ENCODE measurements around the gene ADAM11. TPM values are rescaled to one million over a fixed set of nuclear protein-coding genes. Genes with fewer than 3 reads are reported as not detected.

ADAM11 gene
- polyA plus RNA-seq, 2 of the 4 experiments (the other 2 are of a cell fraction), result 0.75 to 2.1 TPM

DNA sequence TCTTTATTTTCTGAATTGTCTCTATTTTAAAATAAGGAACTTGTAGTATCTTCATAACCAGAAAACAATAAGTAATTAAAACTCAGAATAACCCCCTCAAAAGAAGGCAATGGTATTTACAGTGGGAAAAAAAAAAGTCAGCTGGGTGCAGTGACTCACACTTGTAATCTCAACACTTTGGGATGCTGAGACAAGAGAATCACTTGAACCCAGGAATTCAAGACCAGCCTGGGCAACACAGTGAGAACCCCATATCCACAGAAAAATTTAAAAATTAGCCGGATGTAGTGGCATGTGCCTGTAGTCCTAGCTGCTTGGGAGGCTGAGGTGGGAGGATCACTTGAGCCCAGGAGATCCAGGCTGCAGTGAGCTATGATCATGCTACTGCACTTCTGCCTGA, 33.5 kb downstream of the ADAM11 start:
- Histone ChIP-seq H3K4me3 (no peak overlapping the region), H3K9me3 (no peaks in the 10 kb centered on the region), H3K4me1 (peaks cover 18% of the 10 kb centered on the region), H3K4me2 (no peak overlapping the region), H3K27ac (no peak overlapping the region)
- TF ChIP-seq BHLHE40 (IDR thresholded peaks at IDR 0.05; ENCODE audit: low read depth, low read length) (no peak), RNF2 (IDR thresholded peaks at IDR 0.05; ENCODE audit: borderline replicate concordance, low read depth) (no peak), MAFK (IDR thresholded peaks at IDR 0.05; ENCODE audit: partially characterized antibody) (no peak), FOSL2 (IDR thresholded peaks at IDR 0.05) (no peak), FOSL2 (CRISPR knock-in tag; IDR thresholded peaks at IDR 0.05) (peak; percentile 39; the same call in 1 of the 2 replicates)
- TF ChIP-seq, protein P1, sequence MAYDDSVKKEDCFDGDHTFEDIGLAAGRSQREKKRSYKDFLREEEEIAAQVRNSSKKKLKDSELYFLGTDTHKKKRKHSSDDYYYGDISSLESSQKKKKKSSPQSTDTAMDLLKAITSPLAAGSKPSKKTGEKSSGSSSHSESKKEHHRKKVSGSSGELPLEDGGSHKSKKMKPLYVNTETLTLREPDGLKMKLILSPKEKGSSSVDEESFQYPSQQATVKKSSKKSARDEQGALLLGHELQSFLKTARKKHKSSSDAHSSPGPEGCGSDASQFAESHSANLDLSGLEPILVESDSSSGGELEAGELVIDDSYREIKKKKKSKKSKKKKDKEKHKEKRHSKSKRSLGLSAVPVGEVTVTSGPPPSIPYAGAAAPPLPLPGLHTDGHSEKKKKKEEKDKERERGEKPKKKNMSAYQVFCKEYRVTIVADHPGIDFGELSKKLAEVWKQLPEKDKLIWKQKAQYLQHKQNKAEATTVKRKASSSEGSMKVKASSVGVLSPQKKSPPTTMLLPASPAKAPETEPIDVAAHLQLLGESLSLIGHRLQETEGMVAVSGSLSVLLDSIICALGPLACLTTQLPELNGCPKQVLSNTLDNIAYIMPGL (CRISPR knock-in tag; IDR thresholded peaks at IDR 0.05; ENCODE audit: borderline replicate concordance), result no peak
- CTCF ChIA-PET, result interaction anchor here (0.7 to 6.6 kb wide), 4 partner anchors 13 to 524 kb away, joined by 3 to 89 read pairs (median 12); no protein-coding TSS in a partner anchor
- DNase-seq (ENCODE audit: low read depth in 1 of 2, low spot score in 1 of 2), result no peak
- WGBS (ENCODE audit: missing lambda C conversion rate), result 78% methylated on average over 1 of the region's 1 CpG
- no peak for FAIRE-seq
- no peak for ATAC-seq
- POLR2A ChIA-PET, result no interaction called here

DNA sequence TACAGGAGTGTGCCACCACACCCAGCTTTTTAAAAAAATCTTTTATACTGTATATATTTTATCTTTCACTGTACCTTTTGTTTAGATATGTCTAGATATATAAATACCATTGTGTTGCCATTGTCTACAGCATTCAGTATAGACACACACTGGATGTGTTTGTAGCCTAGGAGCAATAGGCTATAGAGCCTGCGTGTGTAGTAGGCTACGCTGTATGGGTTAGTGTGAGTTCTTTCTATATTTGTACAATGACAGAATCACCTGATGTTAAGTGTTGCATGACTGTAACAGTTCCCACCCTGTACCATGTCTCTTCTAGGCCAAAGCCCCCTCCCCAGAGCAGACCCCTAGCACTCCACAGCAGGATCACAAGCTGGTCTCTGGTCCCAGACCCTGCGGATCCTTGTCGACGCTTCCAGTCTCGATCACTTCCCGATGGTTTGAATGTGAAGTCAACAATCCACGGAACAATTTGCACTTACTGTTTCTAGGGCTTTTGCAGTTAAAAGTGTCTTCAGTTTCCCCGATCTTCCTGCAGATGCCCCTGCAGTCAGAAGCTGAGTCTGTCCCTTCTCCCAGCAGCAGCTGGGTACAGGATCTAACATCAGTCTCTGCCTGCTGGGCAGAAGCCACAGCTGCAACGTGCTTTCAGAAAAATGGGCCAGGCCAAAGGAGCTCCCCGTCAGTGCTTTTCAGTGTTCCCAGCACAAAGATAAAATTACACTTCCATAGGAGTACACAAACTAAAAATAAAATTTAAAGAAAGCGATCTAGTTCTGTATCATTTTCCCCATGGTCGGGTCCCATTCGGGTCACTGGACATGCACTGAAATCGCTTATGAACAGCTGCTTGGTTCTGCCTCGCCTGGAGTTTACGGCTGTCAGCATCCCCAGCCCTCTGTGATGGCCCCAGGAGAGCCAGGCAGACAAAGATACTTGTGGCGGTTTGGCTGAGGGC, 35.4 kb downstream of the ADAM11 start:
- DNase-seq (ENCODE audit: low read depth in 1 of 2, low spot score in 1 of 2) (no peak), FAIRE-seq (no peak), ATAC-seq (peak; percentile 3 to 26; a peak in 2 of 6 replicates)
- ChIA-PET POLR2A (interaction anchor here (1.0 kb wide), 1 partner anchor 59 kb away, joined by 3 read pairs; no protein-coding TSS in a partner anchor), CTCF (interaction anchor here (0.6 to 6.6 kb wide), 16 partner anchors 8 to 305 kb away, joined by 3 to 89 read pairs (median 4); no protein-coding TSS in a partner anchor)
- TF ChIP-seq FOXS1 (CRISPR knock-in tag; IDR thresholded peaks at IDR 0.05), result peak; percentile 21; the same call in 1 of the 2 replicates
- TF ChIP-seq, protein P2, sequence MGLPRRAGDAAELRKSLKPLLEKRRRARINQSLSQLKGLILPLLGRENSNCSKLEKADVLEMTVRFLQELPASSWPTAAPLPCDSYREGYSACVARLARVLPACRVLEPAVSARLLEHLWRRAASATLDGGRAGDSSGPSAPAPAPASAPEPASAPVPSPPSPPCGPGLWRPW (IDR thresholded peaks at IDR 0.05), result no peak
- WGBS (ENCODE audit: missing lambda C conversion rate), result 90% methylated on average over 18 of the region's 18 CpGs
- no peaks in the 10 kb centered on the region for H3K9me3 ChIP-seq
- no peak overlapping the region for H3K4me3 ChIP-seq
- peak overlapping the region; percentile 48 for H3K4me2 ChIP-seq
- peak overlapping the region; percentile 28 to 78; a peak in 5 of 6 replicates for H3K27ac ChIP-seq
- H3K4me1 ChIP-seq, result peaks cover 18% of the 10 kb centered on the region

DNA sequence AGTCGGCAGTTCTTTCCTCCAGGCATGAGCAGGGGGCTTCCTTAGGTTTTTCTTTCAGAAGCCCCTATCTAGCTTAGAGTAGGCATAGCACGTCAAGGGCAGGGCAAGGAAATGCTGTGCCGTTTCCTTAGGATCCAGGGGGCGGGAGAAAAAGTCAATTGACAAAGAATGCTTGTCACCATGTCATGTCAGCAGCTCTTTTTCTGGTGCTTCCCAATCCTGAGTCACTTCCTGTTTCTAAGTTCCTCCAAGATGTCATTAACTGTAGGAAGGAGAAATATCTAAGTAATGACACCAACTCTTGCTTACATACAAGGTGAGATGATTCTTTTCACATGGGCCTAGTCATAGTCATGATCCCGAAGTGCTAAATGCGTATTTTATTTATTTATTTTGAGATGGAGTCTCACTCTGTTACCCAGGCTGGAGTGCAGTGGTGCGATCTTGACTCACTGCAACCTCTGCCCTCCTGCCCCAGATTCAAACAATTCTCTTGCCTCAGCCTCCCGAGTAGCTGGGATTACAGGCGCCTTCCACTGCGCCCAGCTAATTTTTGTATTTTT, 36.1 kb downstream of the ADAM11 start:
- WGBS (ENCODE audit: missing lambda C conversion rate), result 13% methylated on average over 10 of the region's 10 CpGs
- ChIA-PET POLR2A (interaction anchor here (1.0 kb wide), 1 partner anchor 59 kb away, joined by 3 read pairs; no protein-coding TSS in a partner anchor), CTCF (interaction anchor here (0.7 to 6.6 kb wide), 12 partner anchors 16 to 305 kb away, joined by 3 to 89 read pairs (median 5); no protein-coding TSS in a partner anchor)
- Histone ChIP-seq H3K27ac (peak overlapping the region; percentile 28 to 78; a peak in 5 of 6 replicates), H3K9me3 (no peaks in the 10 kb centered on the region), H3K4me2 (peak overlapping the region; percentile 48), H3K4me1 (peaks cover 18% of the 10 kb centered on the region), H3K4me3 (no peak overlapping the region)
- FAIRE-seq (no peak), ATAC-seq (peak; percentile 81 to 83), DNase-seq (ENCODE audit: low read depth in 1 of 2, low spot score in 1 of 2) (peak; percentile 56 to 84)
- TF ChIP-seq JUNB (IDR thresholded peaks at IDR 0.05), result peak; percentile 35; the same call in 1 of the 2 replicates
- no peak for TF ChIP-seq ZSCAN20 (CRISPR knock-in tag; IDR thresholded peaks at IDR 0.05)
- no peak for TF ChIP-seq HOXA7 (CRISPR knock-in tag; IDR thresholded peaks at IDR 0.05)
- TF ChIP-seq RARB (CRISPR knock-in tag; IDR thresholded peaks at IDR 0.05), result no peak
- TF ChIP-seq CBX2 (IDR thresholded peaks at IDR 0.05; ENCODE audit: borderline replicate concordance, low read depth), result no peak
- TF ChIP-seq HOXB5 (CRISPR knock-in tag; IDR thresholded peaks at IDR 0.05), result no peak
- peak; percentile 77 for TF ChIP-seq MAFK (IDR thresholded peaks at IDR 0.05; ENCODE audit: partially characterized antibody)
- TF ChIP-seq GATA3 (IDR thresholded peaks at IDR 0.05; ENCODE audit: borderline replicate concordance), result peak; percentile 25; the same call in 1 of the 2 replicates
- no peak for TF ChIP-seq FOSL2 (IDR thresholded peaks at IDR 0.05)
- TF ChIP-seq FOSL2 (CRISPR knock-in tag; IDR thresholded peaks at IDR 0.05), result peak; percentile 69
- 0 out of 4 replicates have a peak, but pooled peaks of 1 of the 2 experiments have one; percentile 23 for TF ChIP-seq CEBPB (IDR thresholded peaks at IDR 0.05)

Data from A549 (cell line).